Common myeloid progenitor, CD34-positive (primary cell): ENCODE data around the gene ZNF23.

Source experiments
- CTCF ChIA-PET: fragments of 350-600 bp; sonication (Branson Sonifier 250); formaldehyde crosslinking; loops from one replicate; lab custom pipeline; 2021; ENCODE audit warnings: antibody characterized with exemption; lab: Charles Lee
- POLR2A ChIA-PET: fragments of 350-600 bp; sonication (Branson Sonifier 250); formaldehyde crosslinking; loops from one replicate; lab custom pipeline; 2021; ENCODE audit warnings: antibody characterized with exemption; lab: Charles Lee
- DNase-seq, 3 donors: peaks; one replicate each; pipeline versions ENCODE4 v3.0.0 to v3.0.0-alpha.2; 2013
- H3K27ac ChIP-seq, 2 experiments: 1 replicate in 1 of 2; 2 replicates in 1 of 2; pipeline ENCODE4 v1.7.0; 2013; ENCODE audit warnings: inconsistent platforms in 2 of 2, low read length in 2 of 2, mild to moderate bottlenecking in 2 of 2, low read depth in 1 of 2, moderate library complexity in 1 of 2; ENCODE audit not compliant: severe bottlenecking in 2 of 2, insufficient read depth in 1 of 2, poor library complexity in 1 of 2
- H3K27me3 ChIP-seq, 5 experiments: replicated peaks in 2 of 5; 1 replicate in 3 of 5; 2 replicates in 2 of 5; pipeline versions ENCODE4 v1.6.1 to v1.7.0; 2013; ENCODE audit warnings: low read length in 4 of 5, mild to moderate bottlenecking in 2 of 5, moderate library complexity in 2 of 5, inconsistent platforms in 1 of 5; ENCODE audit not compliant: insufficient read depth in 5 of 5, control insufficient read depth in 4 of 5
- H3K36me3 ChIP-seq, 4 experiments: 1 replicate in 2 of 4; 2 replicates in 2 of 4; pipeline versions ENCODE4 v1.6.1 to v1.7.0; 2013; ENCODE audit warnings: low read length in 3 of 4, control low read depth in 1 of 4, mild to moderate bottlenecking in 1 of 4; ENCODE audit not compliant: control insufficient read depth in 4 of 4, insufficient read depth in 4 of 4
- H3K4me1 ChIP-seq, 4 experiments: 1 replicate in 3 of 4; 2 replicates in 1 of 4; pipeline versions ENCODE4 v1.6.1 to v1.7.1; 2013; ENCODE audit warnings: low read length in 3 of 4, mild to moderate bottlenecking in 3 of 4, control low read depth in 1 of 4, inconsistent platforms in 1 of 4, moderate library complexity in 1 of 4; ENCODE audit not compliant: control insufficient read depth in 4 of 4, insufficient read depth in 4 of 4; ENCODE audit errors: control extremely low read depth in 1 of 4
- H3K4me3 ChIP-seq, 7 experiments: 1 replicate in 4 of 7; 2 replicates in 3 of 7; pipeline versions ENCODE4 v1.5.1 to v1.7.0; 2013; ENCODE audit warnings: mild to moderate bottlenecking in 7 of 7, low read length in 6 of 7, moderate library complexity in 6 of 7, inconsistent platforms in 2 of 7, low read depth in 2 of 7, control low read depth in 1 of 7; ENCODE audit not compliant: insufficient read depth in 4 of 7, control insufficient read depth in 1 of 7; ENCODE audit errors: extremely low read depth in 1 of 7
- H3K9me3 ChIP-seq, 5 experiments: 1 replicate in 4 of 5; 2 replicates in 1 of 5; pipeline versions ENCODE4 v1.6.1 to v1.7.1; 2013; ENCODE audit warnings: low read length in 4 of 5, mild to moderate bottlenecking in 2 of 5, inconsistent platforms in 1 of 5, low read depth in 1 of 5, moderate library complexity in 1 of 5; ENCODE audit not compliant: control insufficient read depth in 4 of 5, insufficient read depth in 2 of 5; ENCODE audit errors: control extremely low read depth in 1 of 5
- WGBS: methylation state at CpG from one replicate; pipeline ENCODE4 v1.1.5; 2013; ENCODE audit not compliant: insufficient coverage; 5-methylcytosine and 5-hydroxymethylcytosine counted together

ZNF23 gene

DNA sequence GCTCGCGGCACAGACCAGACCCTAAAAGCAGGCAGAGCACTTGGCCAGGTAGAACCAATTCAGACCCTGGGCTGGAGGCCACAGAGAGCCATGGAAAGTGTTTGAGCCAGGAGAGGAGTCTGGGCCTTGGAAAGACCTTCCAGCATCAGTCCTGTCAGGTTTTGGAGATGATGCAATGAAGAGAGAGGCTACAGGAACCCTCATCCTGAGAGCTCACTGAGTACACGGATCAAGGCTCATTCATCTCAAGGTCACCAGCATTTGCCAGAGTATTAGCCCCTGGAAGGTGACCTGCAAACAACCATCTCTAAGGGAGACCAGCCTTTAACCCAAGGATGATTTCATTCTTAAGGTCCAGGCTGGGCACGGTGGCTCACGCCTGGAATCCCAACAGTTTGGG, 48.0 kb downstream of the ZNF23 start:
- Histone ChIP-seq H3K36me3 (no peaks in the 10 kb centered on the region), H3K27me3 (peaks cover 0 to 89% (median 22%) of the 10 kb centered on the region in 5 experiments), H3K27ac (no peak overlapping the region), H3K4me3 (no peak overlapping the region), H3K4me1 (no peaks in the 10 kb centered on the region), H3K9me3 (no peaks in the 10 kb centered on the region)
- POLR2A ChIA-PET = no interaction called here
- CTCF ChIA-PET = interaction anchor here (1.2 to 6.8 kb wide), 8 partner anchors 9 to 196 kb away, joined by 3 to 85 read pairs (median 12); partner anchors contain the start of gene ZNF19
- DNase-seq = no peak
- WGBS = 100% methylated on average over 3 of the region's 5 CpGs

DNA sequence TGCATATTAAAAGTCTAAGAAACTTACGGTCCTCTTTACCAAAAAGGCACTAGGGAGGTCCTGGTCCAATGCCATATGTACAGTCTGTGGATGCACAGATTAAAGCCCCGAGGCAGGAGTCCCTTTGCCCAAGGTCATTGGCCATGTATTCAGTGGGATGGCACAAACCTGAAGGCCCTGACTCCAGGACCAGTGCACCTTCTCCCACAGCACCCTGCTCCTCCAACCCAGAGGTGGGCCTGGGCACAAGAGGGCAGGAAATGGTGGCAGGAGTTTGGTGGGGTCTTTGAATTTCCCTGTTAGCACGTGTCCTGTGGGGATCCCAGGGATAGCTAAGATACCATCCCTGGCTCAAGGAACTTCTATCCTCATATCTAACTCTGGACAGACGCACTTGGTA, 48.7 kb downstream of the ZNF23 start:
- H3K9me3 ChIP-seq = no peaks in the 10 kb centered on the region
- ChIA-PET CTCF (interaction anchor here (1.0 to 6.8 kb wide), 14 partner anchors 9 to 197 kb away, joined by 3 to 85 read pairs (median 6); partner anchors contain the start of gene ZNF19), POLR2A (no interaction called here)
- H3K4me1 ChIP-seq = peaks cover 0 to 2% (median under 1%) of the 10 kb centered on the region in 4 experiments
- H3K4me3 ChIP-seq = no peak overlapping the region
- H3K36me3 ChIP-seq = no peaks in the 10 kb centered on the region
- 40% methylated on average over 2 of the region's 4 CpGs for whole genome bisulfite sequencing
- H3K27me3 ChIP-seq = peaks cover 0 to 89% (median 22%) of the 10 kb centered on the region in 5 experiments
- no peak overlapping the region for H3K27ac ChIP-seq
- no peak for DNase-seq

DNA sequence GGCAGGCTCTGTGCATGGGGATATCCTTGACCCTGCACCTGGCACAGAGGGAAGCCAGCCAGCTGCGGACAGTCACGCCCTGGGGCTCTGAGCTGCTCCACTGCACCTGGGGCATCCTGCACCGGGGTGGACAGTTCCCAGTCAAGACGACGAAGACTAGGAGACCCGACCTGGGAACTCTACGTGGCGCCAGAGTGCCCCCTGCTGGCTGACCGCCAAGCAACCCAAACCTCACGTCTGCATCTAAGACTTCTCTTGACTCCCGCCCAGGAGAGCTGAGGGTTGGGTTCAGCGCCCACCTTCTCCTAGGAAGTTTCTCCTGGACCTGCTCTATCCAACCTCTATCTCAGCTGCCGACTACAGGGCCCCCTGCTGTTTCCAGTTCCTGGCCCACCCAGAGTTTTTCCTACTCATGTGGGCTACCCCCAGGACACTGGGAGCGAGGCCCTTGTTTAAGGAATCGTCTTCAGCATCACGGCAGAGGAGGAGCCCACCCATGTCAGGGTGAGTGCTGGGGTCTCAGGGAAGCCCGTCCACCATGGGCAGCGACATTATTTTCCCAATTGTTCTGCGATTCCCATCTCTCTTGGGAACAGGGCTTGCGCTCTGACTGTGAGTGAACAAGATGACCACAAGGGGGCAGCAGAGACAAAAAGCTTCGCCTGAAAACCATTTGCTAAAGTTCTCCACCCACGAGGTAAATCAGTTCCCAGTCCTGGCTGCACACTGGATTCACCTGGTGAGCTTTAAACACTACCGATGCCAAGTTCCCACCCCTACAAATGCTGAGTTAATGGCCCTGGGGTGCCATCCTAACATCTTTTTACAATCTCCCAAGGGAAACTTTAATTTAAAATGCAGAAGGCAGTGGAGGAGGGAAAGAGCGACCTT, 49.5 kb downstream of the ZNF23 start:
- peaks cover 0 to 10% (median 6%) of the 10 kb centered on the region in 4 experiments for H3K4me1 ChIP-seq
- peaks cover 0 to 84% (median 22%) of the 10 kb centered on the region in 5 experiments for H3K27me3 ChIP-seq
- no peak overlapping the region for H3K27ac ChIP-seq
- ChIA-PET POLR2A (interaction anchor here (0.5 kb wide), 1 partner anchor 13 kb away, joined by 3 read pairs; no protein-coding TSS in a partner anchor), CTCF (interaction anchor here (0.9 to 6.8 kb wide), 18 partner anchors 9 to 198 kb away, joined by 3 to 85 read pairs (median 5); partner anchors contain the start of gene ZNF19)
- no peaks in the 10 kb centered on the region for H3K36me3 ChIP-seq
- H3K4me3 ChIP-seq = no peak overlapping the region
- H3K9me3 ChIP-seq = no peaks in the 10 kb centered on the region
- 7% methylated on average over 23 of the region's 24 CpGs for WGBS
- DNase-seq = peak; percentile 57 to 72 (median 60)

DNA sequence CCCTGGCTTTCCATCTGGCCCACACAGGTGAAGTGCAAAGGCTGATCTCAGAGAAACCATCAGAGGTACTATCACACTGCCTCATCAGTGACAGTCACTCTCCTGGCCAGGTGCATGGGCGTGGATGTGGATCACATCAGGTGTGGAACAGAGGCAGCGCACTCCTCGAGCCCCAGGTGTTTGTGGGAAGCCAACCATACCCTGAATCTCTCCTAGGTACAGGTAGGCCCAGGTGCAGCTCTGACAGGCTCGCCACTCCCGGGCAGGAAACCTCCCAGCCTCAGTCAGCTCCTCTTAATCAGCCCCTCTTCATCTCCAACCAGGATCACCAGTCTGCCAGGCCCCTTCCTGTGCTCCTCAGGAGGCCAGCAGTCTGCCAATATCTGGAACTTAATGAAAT, 51.9 kb downstream of the ZNF23 start:
- Histone ChIP-seq H3K4me3 (no peak overlapping the region), H3K36me3 (no peaks in the 10 kb centered on the region), H3K9me3 (peaks cover 0 to 5% (median 2%) of the 10 kb centered on the region in 5 experiments), H3K27ac (no peak overlapping the region), H3K27me3 (peaks cover 0 to 82% (median 29%) of the 10 kb centered on the region in 5 experiments), H3K4me1 (peaks cover 3 to 19% (median 8%) of the 10 kb centered on the region in 4 experiments)
- CTCF ChIA-PET = interaction anchor here (6.8 kb wide), 1 partner anchor 89 kb away, joined by 85 read pairs; no protein-coding TSS in a partner anchor
- POLR2A ChIA-PET = no interaction called here
- WGBS = 89% methylated on average over 5 of the region's 5 CpGs
- no peak for DNase-seq

DNA sequence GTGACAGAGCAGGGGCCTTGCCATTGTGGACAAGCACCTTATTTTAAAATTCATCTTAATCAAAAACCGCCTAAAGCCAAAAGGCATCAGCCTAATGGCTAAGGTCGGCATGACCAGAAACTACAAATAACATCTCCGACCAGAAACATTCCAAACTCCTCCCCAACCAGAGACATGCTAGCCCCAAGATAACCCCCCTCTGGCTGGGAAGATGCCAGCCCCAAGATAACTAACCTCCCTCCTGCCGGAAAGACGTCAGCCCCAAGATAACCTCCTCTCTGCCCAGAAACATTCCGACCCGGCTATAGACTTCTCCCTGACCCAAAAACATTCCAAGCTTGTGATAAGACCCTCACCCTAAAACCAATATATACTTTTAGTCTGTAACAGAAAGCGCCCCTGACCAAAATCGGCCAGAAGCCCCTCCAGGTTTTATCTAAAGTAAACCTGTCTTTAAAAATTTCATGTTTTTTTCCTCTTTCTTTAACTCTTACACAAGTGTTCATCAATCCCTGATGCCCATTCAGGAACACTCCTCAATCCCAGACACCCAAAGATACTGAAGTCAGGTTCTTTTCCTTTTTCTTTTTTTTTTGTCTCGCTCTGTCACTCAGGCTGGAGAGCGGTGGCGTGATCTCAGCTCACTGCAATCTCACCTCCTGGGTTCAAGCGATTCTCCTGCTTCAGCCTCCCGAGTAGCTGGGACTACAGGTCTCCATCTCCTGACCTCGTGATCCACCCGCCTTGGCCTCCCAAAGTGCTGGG, 52.9 kb downstream of the ZNF23 start:
- Histone ChIP-seq H3K36me3 (no peaks in the 10 kb centered on the region), H3K27me3 (peaks cover 0 to 91% (median 29%) of the 10 kb centered on the region in 5 experiments), H3K27ac (no peak overlapping the region), H3K9me3 (peaks cover 0 to 14% (median 11%) of the 10 kb centered on the region in 5 experiments), H3K4me3 (no peak overlapping the region), H3K4me1 (peaks cover 3 to 19% (median 8%) of the 10 kb centered on the region in 4 experiments)
- ChIA-PET POLR2A (no interaction called here), CTCF (interaction anchor here (0.5 to 1.6 kb wide), 2 partner anchors 13 to 209 kb away, joined by 3 read pairs; no protein-coding TSS in a partner anchor)
- no peak for DNase-seq
- WGBS = 85% methylated on average over 16 of the region's 16 CpGs

DNA sequence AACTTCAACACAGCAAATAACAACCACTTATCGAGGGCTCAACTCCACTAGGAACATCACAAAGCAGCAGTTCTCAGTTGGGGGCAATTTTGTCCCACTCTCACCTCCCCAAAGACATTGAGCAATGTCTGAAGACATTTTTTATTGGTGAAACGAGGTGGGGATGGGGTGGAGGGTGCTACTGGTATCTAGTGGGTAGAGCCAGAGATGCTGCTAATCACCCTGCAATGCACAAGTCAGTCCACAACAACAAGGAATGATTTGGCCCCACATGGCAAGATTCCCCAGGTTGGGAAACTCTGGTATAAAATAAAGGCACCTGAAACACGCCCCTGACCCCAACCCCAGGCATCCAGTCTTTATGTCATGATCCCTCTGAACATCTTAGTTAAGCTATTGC, 53.5 kb downstream of the ZNF23 start:
- peaks cover 3 to 19% (median 8%) of the 10 kb centered on the region in 4 experiments for H3K4me1 ChIP-seq
- ChIA-PET POLR2A (no interaction called here), CTCF (interaction anchor here (0.5 to 1.6 kb wide), 2 partner anchors 14 to 209 kb away, joined by 3 read pairs; no protein-coding TSS in a partner anchor)
- peaks cover 0 to 92% (median 29%) of the 10 kb centered on the region in 5 experiments for H3K27me3 ChIP-seq
- peaks cover 0 to 21% (median 17%) of the 10 kb centered on the region in 5 experiments for H3K9me3 ChIP-seq
- WGBS = 57% methylated on average over 1 of the region's 3 CpGs
- H3K27ac ChIP-seq = no peak overlapping the region
- no peak for DNase-seq
- H3K4me3 ChIP-seq = no peak overlapping the region
- no peaks in the 10 kb centered on the region for H3K36me3 ChIP-seq
